ENCODE measurements around the gene SOBP.

GRCh38 chr6:107690643-107691061 lies 200.7 kb downstream of the SOBP start:
- TF ChIP-seq POLR2A (IDR thresholded peaks at IDR 0.05) = no peak
- TF ChIP-seq, protein P1, sequence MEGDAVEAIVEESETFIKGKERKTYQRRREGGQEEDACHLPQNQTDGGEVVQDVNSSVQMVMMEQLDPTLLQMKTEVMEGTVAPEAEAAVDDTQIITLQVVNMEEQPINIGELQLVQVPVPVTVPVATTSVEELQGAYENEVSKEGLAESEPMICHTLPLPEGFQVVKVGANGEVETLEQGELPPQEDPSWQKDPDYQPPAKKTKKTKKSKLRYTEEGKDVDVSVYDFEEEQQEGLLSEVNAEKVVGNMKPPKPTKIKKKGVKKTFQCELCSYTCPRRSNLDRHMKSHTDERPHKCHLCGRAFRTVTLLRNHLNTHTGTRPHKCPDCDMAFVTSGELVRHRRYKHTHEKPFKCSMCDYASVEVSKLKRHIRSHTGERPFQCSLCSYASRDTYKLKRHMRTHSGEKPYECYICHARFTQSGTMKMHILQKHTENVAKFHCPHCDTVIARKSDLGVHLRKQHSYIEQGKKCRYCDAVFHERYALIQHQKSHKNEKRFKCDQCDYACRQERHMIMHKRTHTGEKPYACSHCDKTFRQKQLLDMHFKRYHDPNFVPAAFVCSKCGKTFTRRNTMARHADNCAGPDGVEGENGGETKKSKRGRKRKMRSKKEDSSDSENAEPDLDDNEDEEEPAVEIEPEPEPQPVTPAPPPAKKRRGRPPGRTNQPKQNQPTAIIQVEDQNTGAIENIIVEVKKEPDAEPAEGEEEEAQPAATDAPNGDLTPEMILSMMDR (IDR thresholded peaks at IDR 0.05 in 8 of 11, conservative IDR thresholded peaks at IDR 0.05 in 3 of 11) = no peak
